GM12878 (cell line): ENCODE data around the gene NPIPA1. TPM values are rescaled to one million over a fixed set of nuclear protein-coding genes. Genes with fewer than 3 reads are reported as not detected.
A peak's percentile ranks its signal among the peaks of the same experiment; 100 is the strongest.
"Not testable (repeated sequence)": the region's sequence is repeated elsewhere in the genome, so short reads cannot be mapped to it uniquely, and the experiment has no call there.

Source experiments
- ATAC-seq: fragments of 200-7000 bp; cut with Tn5 transposase; 3 replicates; pipeline ENCODE4 v1.9.1; 2020; ENCODE audit warnings: mild to moderate bottlenecking, moderate library complexity
- BruUV-seq: library from RNA; stranded (reverse); fragments of 400-500 nt; replicated peaks from 2 replicates; lab custom pipeline; 2021; lab: Mats Ljungman, UMichigan
- CTCF ChIA-PET: fragments of 300-600 bp; sonication (Branson Sonifier 250); formaldehyde crosslinking; extraction: SDS; loops from one replicate; lab custom pipeline; 2021; ENCODE audit warnings: inconsistent platforms; lab: Yijun Ruan, JAX
- POLR2A ChIA-PET: fragments of 350-600 bp; formaldehyde crosslinking; extraction: SDS; loops from one replicate; lab custom pipeline; 2021; ENCODE audit warnings: inconsistent platforms; lab: Charles Lee
- RAD21 ChIA-PET: fragments of 300-600 bp; sonication (Branson Sonifier 250); formaldehyde crosslinking; loops from one replicate; lab custom pipeline; 2023; ENCODE audit warnings: antibody characterized with exemption; ENCODE audit not compliant: unreplicated experiment; lab: Charles Lee
- SMC1A ChIA-PET: fragments of 300-600 bp; sonication (Branson Sonifier 250); formaldehyde crosslinking; loops from one replicate; lab custom pipeline; 2023; ENCODE audit not compliant: unreplicated experiment, uncharacterized antibody; lab: Charles Lee
- DNase-seq: peaks from one replicate; pipeline ENCODE4 v3.0.0-alpha.2; 2011; ENCODE audit warnings: low read depth, low spot score
- FAIRE-seq: peaks from 3 replicates; lab custom pipeline; 2011; peaks lifted over from hg19 to GRCh38; lab: Jason Lieb, UNC
- H2AFZ ChIP-seq: 2 replicates; pipeline ENCODE4 v1.6.0; 2011; ENCODE audit warnings: low read depth, low read length, control low read depth; ENCODE audit not compliant: control insufficient read depth
- H3K27ac ChIP-seq: 2 replicates; pipeline ENCODE4 v1.5.1; 2011; ENCODE audit warnings: control low read depth; ENCODE audit not compliant: control insufficient read depth, insufficient read depth
- H3K27me3 ChIP-seq, 2 experiments: replicated peaks in 1 of 2; 2 replicates each; pipeline versions ENCODE4 v1.6.0 to v1.6.1; 2011; ENCODE audit warnings: low read length in 1 of 2; ENCODE audit not compliant: control insufficient read depth in 2 of 2, insufficient read depth in 2 of 2
- H3K36me3 ChIP-seq, 2 experiments: 2 replicates each; pipeline ENCODE4 v1.5.1; 2011; ENCODE audit warnings: low read length in 1 of 2; ENCODE audit not compliant: control insufficient read depth in 2 of 2, insufficient read depth in 2 of 2
- H3K4me1 ChIP-seq: 2 replicates; pipeline ENCODE4 v1.6.1; 2011; ENCODE audit warnings: mild to moderate bottlenecking, low read length, moderate library complexity, mixed read lengths; ENCODE audit not compliant: control insufficient read depth, insufficient read depth
- H3K4me2 ChIP-seq: 2 replicates; pipeline ENCODE4 v1.6.0; 2011; ENCODE audit warnings: control low read depth; ENCODE audit not compliant: control insufficient read depth, insufficient read depth
- H3K4me3 ChIP-seq: fragments of 200-600 bp; sonication (generic); 2 replicates; pipeline ENCODE4 v1.5.1; 2016
- H3K79me2 ChIP-seq: 2 replicates; pipeline ENCODE4 v1.6.0; 2011; ENCODE audit warnings: low read length; ENCODE audit not compliant: control insufficient read depth, insufficient read depth
- H3K9ac ChIP-seq: 2 replicates; pipeline ENCODE4 v1.8.0; 2011; ENCODE audit warnings: low read length, control low read depth, mixed read lengths; ENCODE audit not compliant: control insufficient read depth, insufficient read depth
- H3K9me3 ChIP-seq: replicated peaks from 3 replicates; pipeline ENCODE4 v1.5.1; 2011; ENCODE audit warnings: mild to moderate bottlenecking, low read length; ENCODE audit not compliant: control insufficient read depth, insufficient read depth
- H4K20me1 ChIP-seq: 2 replicates; pipeline ENCODE4 v1.6.0; 2011; ENCODE audit not compliant: control insufficient read depth, insufficient read depth
- WGBS: methylation state at CpG from one replicate; pipeline ENCODE4 v1.1.6; 2016; ENCODE audit warnings: low lambda C conversion rate; ENCODE audit not compliant: insufficient replicate concordance, insufficient coverage; ENCODE audit errors: missing lambda C conversion rate; 5-methylcytosine and 5-hydroxymethylcytosine counted together
- in situ Hi-C: fragments of 300-500 bp; cut with MboI; formaldehyde crosslinking; loops from 9 replicates; pipeline ENCODE4 v1.14.3; 2018; ENCODE audit warnings: mixed read lengths
- intact Hi-C: fragments of 100-400 bp; cut with micrococcal nuclease; formaldehyde crosslinking; loops from one replicate; pipeline ENCODE4 v1.14.2; 2022; ENCODE audit not compliant: unreplicated experiment
- polyA plus RNA-seq, 11 experiments: library from polyadenylated mRNA; depleted of rRNA in 4 of 11; unstranded in 6 of 11; stranded (reverse) in 5 of 11; fragments of >200 nt; fragmentation: Nextera tagmentation in 4 of 11; fragmentation: Illumina TruSeq in 1 of 11; extraction: Ambion mirVana in 4 of 11; extraction: Trizol in 1 of 11; gene quantifications; 1 replicate in 1 of 11; 2 replicates in 10 of 11; pipeline versions ENCODE4 v1.2.1 to v1.2.3, GENCODE V29; 2011 to 2016; ENCODE audit warnings: inconsistent platforms in 2 of 11, missing spikeins in 2 of 11, low read depth in 1 of 11
- total RNA-seq, 4 experiments: library from RNA; depleted of rRNA in 3 of 4; stranded (reverse); fragments of >200 nt in 3 of 4; fragmentation: Illumina TruSeq in 1 of 4; extraction: Trizol in 1 of 4; gene quantifications; 2 replicates each; pipeline versions ENCODE4 v1.2.1 to v1.2.3, GENCODE V29; 2013 to 2021

Gene NPIPA1
- total and polyA plus RNA-seq, 10 of the 15 experiments (the other 5 are each of a cell fraction or from before 2014, with no cell fraction given) = 7.7 to 42.9 (median 14.7) TPM

GRCh38 chr16:14930971-14931370, 6.3 kb upstream of the NPIPA1 start:
- H3K36me3 ChIP-seq, H2AFZ ChIP-seq, CTCF ChIA-PET, POLR2A ChIA-PET, H3K4me1 ChIP-seq, H3K27me3 ChIP-seq, BruUV-seq, DNase-seq, in situ Hi-C loops, SMC1A ChIA-PET, intact Hi-C loops, H3K4me3 ChIP-seq, H3K4me2 ChIP-seq, H3K79me2 ChIP-seq, FAIRE-seq, H3K9ac ChIP-seq, RAD21 ChIA-PET, H3K9me3 ChIP-seq, H3K27ac ChIP-seq, ATAC-seq, H4K20me1 ChIP-seq: not testable (repeated sequence)
- 70% methylated on average over 3 of the region's 19 CpGs for WGBS

- H3K36me3 ChIP-seq, CTCF ChIA-PET, ATAC-seq, SMC1A ChIA-PET, H3K27me3 ChIP-seq, H3K9ac ChIP-seq, RAD21 ChIA-PET, H2AFZ ChIP-seq, H3K9me3 ChIP-seq, H3K4me1 ChIP-seq, H3K4me3 ChIP-seq, DNase-seq, POLR2A ChIA-PET, FAIRE-seq, intact Hi-C loops, in situ Hi-C loops, H3K4me2 ChIP-seq, H4K20me1 ChIP-seq, H3K27ac ChIP-seq, H3K79me2 ChIP-seq: not testable (repeated sequence)
- WGBS = 95% methylated on average over 15 of the region's 47 CpGs
- TSS peak; percentile 63 for BruUV-seq
Measured at GRCh38 chr16:14932581-14933375, 4.5 kb upstream of the NPIPA1 start.

- DNase-seq, CTCF ChIA-PET, H3K4me2 ChIP-seq, H4K20me1 ChIP-seq, H3K27ac ChIP-seq, ATAC-seq, in situ Hi-C loops, FAIRE-seq, H3K36me3 ChIP-seq, RAD21 ChIA-PET, BruUV-seq, H3K79me2 ChIP-seq, intact Hi-C loops, POLR2A ChIA-PET, H3K9ac ChIP-seq, H3K4me3 ChIP-seq, H3K4me1 ChIP-seq, H3K9me3 ChIP-seq, SMC1A ChIA-PET, H3K27me3 ChIP-seq, H2AFZ ChIP-seq: not testable (repeated sequence)
- WGBS = no CpG with 5 or more reads among the region's 9 CpGs
Measured at GRCh38 chr16:14937994-14938393, 751 bp downstream of the NPIPA1 start.

GRCh38 chr16:14942686-14943085, 5.4 kb downstream of the NPIPA1 start:
- H3K9me3 ChIP-seq, H3K27me3 ChIP-seq, H3K4me3 ChIP-seq, H3K4me1 ChIP-seq, H4K20me1 ChIP-seq, SMC1A ChIA-PET, CTCF ChIA-PET, DNase-seq, H3K27ac ChIP-seq, H3K79me2 ChIP-seq, intact Hi-C loops, BruUV-seq, FAIRE-seq, H3K36me3 ChIP-seq, RAD21 ChIA-PET, H2AFZ ChIP-seq, H3K9ac ChIP-seq, in situ Hi-C loops, H3K4me2 ChIP-seq, ATAC-seq: not testable (repeated sequence)
- POLR2A ChIA-PET = interaction anchor here (0.6 kb wide), 1 partner anchor 32 kb away, joined by 3 read pairs; the partner anchor contains the start of gene PDXDC1
- 62% methylated on average over 3 of the region's 3 CpGs for WGBS
